Transverse colon (tissue), 4 donors: ENCODE data around the gene SEC14L6. TPM values are rescaled to one million over a fixed set of nuclear protein-coding genes. Genes with fewer than 3 reads are reported as not detected.
A peak's percentile ranks its signal among the peaks of the same experiment; 100 is the strongest.

Experiments
- DNase-seq: peaks from one replicate; pipeline ENCODE4 v3.0.0-alpha.2; 2019
- H3K27ac ChIP-seq, 4 donors: fragments of 200-600 bp; sonication (generic); 2 replicates each; pipeline ENCODE4 v1.5.1; 2016 to 2018; ENCODE audit warnings: inconsistent platforms in 4 of 4
- H3K27me3 ChIP-seq: fragments of 200-600 bp; sonication (generic); 2 replicates; pipeline ENCODE4 v1.5.1; 2017; ENCODE audit warnings: inconsistent platforms
- H3K36me3 ChIP-seq, 4 donors: fragments of 200-600 bp; sonication (generic); 2 replicates each; pipeline ENCODE4 v1.5.1; 2017 to 2019; ENCODE audit warnings: inconsistent platforms in 4 of 4
- H3K4me1 ChIP-seq, 4 donors: fragments of 200-600 bp; sonication (generic); 2 replicates each; pipeline ENCODE4 v1.5.1; 2017 to 2020; ENCODE audit warnings: inconsistent platforms in 4 of 4
- H3K4me3 ChIP-seq, 4 donors: fragments of 200-600 bp; sonication (generic); 1 replicate in 1 of 4; 2 replicates in 3 of 4; pipeline versions ENCODE4 v1.5.1 to v1.6.1; 2017 to 2019; ENCODE audit warnings: inconsistent platforms in 4 of 4
- H3K9me3 ChIP-seq, 2 donors: fragments of 200-600 bp; sonication (generic); 2 replicates each; pipeline ENCODE4 v1.5.1; 2017 to 2019; ENCODE audit warnings: inconsistent platforms in 2 of 2
- EP300 ChIP-seq: sonication (generic); formaldehyde crosslinking; IDR thresholded peaks from one replicate; pipeline ENCODE4 v1.6.1; 2017; ENCODE audit warnings: antibody characterized with exemption, low read depth
- POLR2A ChIP-seq: fragments of 450-650 bp; IDR thresholded peaks from one replicate; pipeline ENCODE4 v1.6.1; 2016; ENCODE audit warnings: antibody characterized with exemption, mild to moderate bottlenecking, moderate library complexity
- POLR2AphosphoS5 ChIP-seq, 3 donors: sonication (generic); formaldehyde crosslinking; IDR thresholded peaks; one replicate each; pipeline ENCODE4 v1.6.1; 2016; ENCODE audit warnings: antibody characterized with exemption in 3 of 3
- WGBS, 2 donors: methylation state at CpG; one replicate each; pipeline ENCODE4 v1.1.5; 2018; ENCODE audit warnings: low coverage in 1 of 2; 5-methylcytosine and 5-hydroxymethylcytosine counted together
- in situ Hi-C, 4 donors: fragments of 200-750 bp; cut with MboI; loops; one replicate each; pipeline versions ENCODE4 v1.15.0 to v1.15.1; 2017; ENCODE audit warnings: low sequenced_read_pairs in 3 of 4, low pct_ligation_motif_present in 1 of 4, low pct_unique_long_range_greater_than_20kb in 1 of 4
- intact Hi-C: fragments of 100-400 bp; cut with DNase I; formaldehyde crosslinking; loops from one replicate; pipeline ENCODE4 v1.15.1; 2023; ENCODE audit warnings: low total_unique reads
- total RNA-seq, 4 donors: library from RNA; depleted of rRNA; stranded (reverse); fragments of >200 nt; gene quantifications; one replicate each; pipeline ENCODE4 v1.1.0, GENCODE V29; 2016
- TF ChIP-seq, protein P1 (sequence below), 5 experiments: fragments of 200-600 bp in 3 of 5; fragments of 450-650 bp in 2 of 5; sonication (generic) in 3 of 5; IDR thresholded peaks; 1 replicate in 2 of 5; 2 replicates in 3 of 5; pipeline ENCODE4 v1.5.1; 2016 to 2017; ENCODE audit warnings: antibody characterized with exemption in 5 of 5, inconsistent platforms in 3 of 5, mild to moderate bottlenecking in 2 of 5, moderate library complexity in 1 of 5

The SEC14L6 gene
- total RNA-seq, 4 donors from 2014 or later = 0.14 to 0.48 TPM; not detected in 2

DNA sequence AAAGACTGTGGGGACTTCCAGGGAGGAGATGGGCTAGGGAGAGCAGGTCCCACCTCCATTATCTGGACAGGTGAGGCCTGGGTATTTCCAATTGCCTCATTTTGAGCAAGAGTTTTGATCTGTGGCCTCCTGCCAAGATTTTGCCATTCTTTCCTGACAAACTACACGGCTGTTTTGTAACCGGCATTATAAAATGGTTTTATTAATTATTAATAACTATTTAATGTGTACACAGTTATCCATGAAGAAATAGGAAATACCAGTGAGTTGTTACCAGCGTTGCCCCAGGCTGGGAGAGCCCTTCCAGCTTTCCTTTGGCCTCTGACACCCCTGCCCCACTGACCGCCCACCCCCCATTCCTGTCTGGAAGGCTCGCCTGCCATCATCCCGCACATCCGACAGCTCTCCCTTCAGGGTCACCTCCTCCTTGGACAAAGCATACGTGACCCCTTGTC lies 59.9 kb downstream of the SEC14L6 start:
- Histone ChIP-seq H3K36me3 (no peaks in the 10 kb centered on the region), H3K4me3 (no peak overlapping the region), H3K27me3 (no peaks in the 10 kb centered on the region), H3K9me3 (no peaks in the 10 kb centered on the region), H3K27ac (no peak overlapping the region), H3K4me1 (no peaks in the 10 kb centered on the region)
- TF ChIP-seq, protein P1, sequence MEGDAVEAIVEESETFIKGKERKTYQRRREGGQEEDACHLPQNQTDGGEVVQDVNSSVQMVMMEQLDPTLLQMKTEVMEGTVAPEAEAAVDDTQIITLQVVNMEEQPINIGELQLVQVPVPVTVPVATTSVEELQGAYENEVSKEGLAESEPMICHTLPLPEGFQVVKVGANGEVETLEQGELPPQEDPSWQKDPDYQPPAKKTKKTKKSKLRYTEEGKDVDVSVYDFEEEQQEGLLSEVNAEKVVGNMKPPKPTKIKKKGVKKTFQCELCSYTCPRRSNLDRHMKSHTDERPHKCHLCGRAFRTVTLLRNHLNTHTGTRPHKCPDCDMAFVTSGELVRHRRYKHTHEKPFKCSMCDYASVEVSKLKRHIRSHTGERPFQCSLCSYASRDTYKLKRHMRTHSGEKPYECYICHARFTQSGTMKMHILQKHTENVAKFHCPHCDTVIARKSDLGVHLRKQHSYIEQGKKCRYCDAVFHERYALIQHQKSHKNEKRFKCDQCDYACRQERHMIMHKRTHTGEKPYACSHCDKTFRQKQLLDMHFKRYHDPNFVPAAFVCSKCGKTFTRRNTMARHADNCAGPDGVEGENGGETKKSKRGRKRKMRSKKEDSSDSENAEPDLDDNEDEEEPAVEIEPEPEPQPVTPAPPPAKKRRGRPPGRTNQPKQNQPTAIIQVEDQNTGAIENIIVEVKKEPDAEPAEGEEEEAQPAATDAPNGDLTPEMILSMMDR (IDR thresholded peaks at IDR 0.05) = no peak
- no peak for TF ChIP-seq POLR2AphosphoS5 (IDR thresholded peaks at IDR 0.05)
- no peak for TF ChIP-seq EP300
- TF ChIP-seq POLR2A = no peak
- intact Hi-C loops (loop anchor here (5.0 kb wide), 1 partner anchor 224 kb away; no protein-coding TSS in a partner anchor), in situ Hi-C loops (loop anchor here in 2 of 4 donors (25.0 kb wide), 2 partner anchors 99 to 374 kb away; partner anchors contain the start of genes RNF215 (in 1 of the 2) and SEC14L2 (in 1 of the 2))
- 70 to 78% methylated on average over 4 to 8 of the region's 8 CpGs for WGBS, 2 donors
- DNase-seq = no peak

DNA sequence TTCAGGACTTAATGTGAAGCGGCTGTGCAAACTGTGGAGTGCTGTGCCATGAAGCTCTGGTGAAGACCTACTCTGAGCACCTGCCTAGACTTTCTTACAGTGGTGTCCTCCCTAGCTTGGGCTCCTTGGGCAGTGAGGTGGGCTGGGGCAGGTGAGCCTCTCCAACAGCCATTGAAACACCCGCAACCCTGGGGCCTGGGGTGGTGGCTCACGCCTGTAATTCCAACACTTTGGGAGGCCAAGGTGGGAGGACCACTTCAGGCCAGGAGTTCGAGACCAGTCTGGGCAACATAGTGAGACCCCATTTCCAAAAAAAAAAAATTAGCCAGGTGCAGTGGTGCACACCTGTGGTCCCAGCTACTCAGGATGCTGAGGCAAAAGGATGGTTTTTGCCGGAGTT lies 60.4 kb downstream of the SEC14L6 start:
- Histone ChIP-seq H3K27ac (no peak overlapping the region), H3K36me3 (no peaks in the 10 kb centered on the region), H3K27me3 (no peaks in the 10 kb centered on the region), H3K4me3 (no peak overlapping the region), H3K9me3 (no peaks in the 10 kb centered on the region), H3K4me1 (no peaks in the 10 kb centered on the region)
- in situ Hi-C loops (loop anchor here in 2 of 4 donors (25.0 kb wide), 2 partner anchors 99 to 374 kb away; partner anchors contain the start of genes RNF215 (in 1 of the 2) and SEC14L2 (in 1 of the 2)), intact Hi-C loops (loop anchor here (5.0 kb wide), 1 partner anchor 224 kb away; no protein-coding TSS in a partner anchor)
- 71 to 92% methylated on average over 1 to 5 of the region's 5 CpGs for WGBS, 2 donors
- no peak for TF ChIP-seq POLR2A
- DNase-seq = no peak

DNA sequence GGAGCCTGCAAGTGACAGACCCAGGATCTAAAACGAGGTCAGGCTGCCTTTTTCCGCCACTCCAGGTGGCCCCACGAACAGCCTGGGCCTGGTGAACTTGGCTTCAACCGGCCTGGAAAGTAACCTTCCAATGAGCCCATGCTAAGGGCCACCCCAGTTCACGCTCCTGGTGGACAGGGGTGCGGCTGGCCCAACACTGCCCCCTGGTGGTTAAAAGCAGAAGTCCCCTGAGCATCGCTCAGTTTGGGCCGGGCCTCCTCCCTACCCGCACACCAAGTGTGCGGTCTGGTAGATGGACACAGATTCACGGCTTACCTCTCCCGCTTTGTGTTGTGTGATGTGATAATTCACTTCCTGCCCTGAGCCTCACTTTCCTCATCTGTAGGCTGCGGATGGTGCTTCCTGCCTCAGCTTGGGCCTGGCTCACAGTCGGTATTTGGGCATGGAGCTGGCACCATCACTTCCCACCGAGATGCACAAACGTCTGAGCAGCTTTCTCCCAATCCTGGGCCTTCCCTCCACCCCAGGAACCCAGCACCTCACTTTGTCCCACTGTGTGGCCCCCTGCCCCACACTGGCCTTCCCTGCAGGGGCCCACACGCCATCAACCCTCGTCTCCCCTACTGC lies 61.1 kb downstream of the SEC14L6 start:
- in situ Hi-C loops = loop anchor here in 2 of 4 donors (25.0 kb wide), 2 partner anchors 98 to 373 kb away; partner anchors contain the start of genes RNF215 (in 1 of the 2) and SEC14L2 (in 1 of the 2)
- Histone ChIP-seq H3K36me3 (no peaks in the 10 kb centered on the region), H3K27ac (no peak overlapping the region), H3K4me1 (no peaks in the 10 kb centered on the region), H3K4me3 (no peak overlapping the region), H3K9me3 (no peaks in the 10 kb centered on the region), H3K27me3 (no peaks in the 10 kb centered on the region)
- TF ChIP-seq, protein P1 (IDR thresholded peaks at IDR 0.05) = peak; percentile 95 to 98 (median 95)
- no peak for TF ChIP-seq POLR2AphosphoS5 (IDR thresholded peaks at IDR 0.05)
- 13 to 29% methylated on average over 3 to 15 of the region's 18 CpGs for WGBS, 2 donors
- intact Hi-C loops = loop anchor here (2.0 to 5.0 kb wide), 2 partner anchors 95 to 223 kb away; no protein-coding TSS in a partner anchor
- DNase-seq = peak; percentile 72

DNA sequence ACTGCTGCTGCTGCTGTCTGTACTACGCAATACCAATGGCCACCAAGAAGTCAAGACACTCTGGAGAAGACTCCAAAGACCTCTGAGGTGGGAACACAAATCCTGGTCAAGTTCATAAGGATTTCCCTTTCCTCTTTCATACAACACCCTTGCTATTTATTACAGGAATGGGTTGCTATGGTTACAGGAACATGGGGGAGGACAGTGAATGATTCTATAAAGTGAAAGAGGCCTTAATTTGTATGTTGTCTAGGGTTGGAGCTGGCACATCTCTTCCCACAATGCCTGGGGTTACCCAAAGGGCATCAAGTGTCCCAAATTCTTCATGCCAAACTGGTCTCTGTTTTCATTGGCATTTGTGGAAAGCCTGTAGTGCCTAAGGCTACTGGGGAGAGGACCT lies 63.4 kb downstream of the SEC14L6 start:
- intact Hi-C loops (no loop called here), in situ Hi-C loops (loop anchor here in 3 of 4 donors (5.0 to 25.0 kb wide), 3 partner anchors 91 to 371 kb away; partner anchors contain the start of genes RNF215 (in 1 of the 3) and SEC14L2 (in 1 of the 3))
- Histone ChIP-seq H3K4me3 (no peak overlapping the region), H3K9me3 (no peaks in the 10 kb centered on the region), H3K36me3 (no peaks in the 10 kb centered on the region), H3K27ac (no peak overlapping the region), H3K27me3 (no peaks in the 10 kb centered on the region), H3K4me1 (no peaks in the 10 kb centered on the region)
- DNase-seq = no peak
- TF ChIP-seq POLR2A (no peak), POLR2AphosphoS5 (IDR thresholded peaks at IDR 0.05) (no peak), EP300 (no peak)
- TF ChIP-seq, protein P1 (IDR thresholded peaks at IDR 0.05) = no peak
- 89% methylated on average over 1 of the region's 1 CpG; no CpG with 5 or more reads in 1 of the 2 donors for WGBS, 2 donors
